ENCODE data around the gene TEX14.
A peak's percentile ranks its signal among the peaks of the same experiment; 100 is the strongest.

The TEX14 gene

GRCh38 chr17:58528443-58528842 lies 163.4 kb downstream of the TEX14 start:
- Histone ChIP-seq H3K27me3 (peaks cover 34 to 46% (median 39%) of the 10 kb centered on the region in 11 experiments), H3K27ac (no peak overlapping the region), H3K9ac (no peak overlapping the region), H4K20me1 (peaks cover 0 to 13% (median 0%) of the 10 kb centered on the region in 11 experiments; a peak in 3 of 22 replicates), H3K4me1 (peaks cover 11 to 52% (median 28%) of the 10 kb centered on the region in 10 experiments; a peak in 15 of 20 replicates), H3K4me3 (no peak overlapping the region), H3K36me3 (no peaks in the 10 kb centered on the region), H3K4me2 (no peak overlapping the region), H3K9me3 (replicated peaks in 1 of 11) (no peaks in the 10 kb centered on the region)
- TF ChIP-seq Cebpa-rat (IDR thresholded peaks at IDR 0.05): no peak

- Histone ChIP-seq H3K27ac (no peak overlapping the region), H3K4me2 (peak overlapping the region in 3 of 11 experiments; percentile 42 to 69 (median 58); a peak in 4 of 22 replicates)
These were observed 163.9 kb downstream of the TEX14 start for GRCh38 chr17:58527949-58528348.

GRCh38 chr17:58527306-58527705 lies 164.5 kb downstream of the TEX14 start:
- Histone ChIP-seq H3K27me3 (peaks cover 23 to 35% (median 28%) of the 10 kb centered on the region in 11 experiments), H4K20me1 (peaks cover 0 to 13% (median 0%) of the 10 kb centered on the region in 11 experiments; a peak in 2 of 22 replicates), H3K4me1 (peaks cover 8 to 41% (median 21%) of the 10 kb centered on the region in 10 experiments; a peak in 15 of 20 replicates), H3K36me3 (no peaks in the 10 kb centered on the region), H3K9me3 (replicated peaks in 1 of 11) (no peaks in the 10 kb centered on the region), H3K9ac (no peak overlapping the region), H3K4me3 (no peak overlapping the region), H3K4me2 (peak overlapping the region in 7 of 11 experiments; percentile 13 to 69 (median 47); a peak in 11 of 22 replicates), H3K27ac (peak overlapping the region in 1 of 11 experiments; percentile 28; a peak in 2 of 22 replicates)
- TF ChIP-seq Cebpa-rat (IDR thresholded peaks at IDR 0.05): no peak

More at GRCh38 chr17:58527949-58528348, 163.9 kb downstream of the TEX14 start:
- H4K20me1 ChIP-seq: peaks cover 0 to 13% (median 0%) of the 10 kb centered on the region in 11 experiments; a peak in 3 of 22 replicates
- H3K4me1 ChIP-seq: peaks cover 11 to 47% (median 27%) of the 10 kb centered on the region in 10 experiments; a peak in 15 of 20 replicates
- H3K9ac ChIP-seq: no peak overlapping the region
- no peak overlapping the region for H3K4me3 ChIP-seq
- no peaks in the 10 kb centered on the region for H3K36me3 ChIP-seq
- no peaks in the 10 kb centered on the region for H3K9me3 ChIP-seq (replicated peaks in 1 of 11)
- peaks cover 29 to 41% (median 35%) of the 10 kb centered on the region in 11 experiments for H3K27me3 ChIP-seq
- TF ChIP-seq Cebpa-rat (IDR thresholded peaks at IDR 0.05): no peak

- no peaks in the 10 kb centered on the region for H3K9me3 ChIP-seq (replicated peaks in 1 of 11)
- H3K36me3 ChIP-seq: no peaks in the 10 kb centered on the region
- no peak overlapping the region for H3K27ac ChIP-seq
- peaks cover 5 to 31% (median 24%) of the 10 kb centered on the region in 10 experiments for H3K4me1 ChIP-seq
- 0 out of 22 replicates have a peak overlapping the region, but pooled peaks of 1 of the 11 experiments have one; percentile 4 for H3K9ac ChIP-seq
- H3K27me3 ChIP-seq: peaks cover 2 to 14% (median 7%) of the 10 kb centered on the region in 11 experiments; a peak in 20 of 22 replicates
- peaks cover 0 to 1% (median 0%) of the 10 kb centered on the region in 11 experiments; a peak in 1 of 22 replicates for H4K20me1 ChIP-seq
- peak overlapping the region in 2 of 11 experiments; percentile 8 to 14; a peak in 1 of 22 replicates for H3K4me2 ChIP-seq
- no peak for TF ChIP-seq Cebpa-rat (IDR thresholded peaks at IDR 0.05)
- H3K4me3 ChIP-seq: no peak overlapping the region
These were observed 166.6 kb downstream of the TEX14 start for GRCh38 chr17:58525239-58525638.

GRCh38 chr17:58521680-58522079 lies 170.2 kb downstream of the TEX14 start:
- Histone ChIP-seq H3K4me3 (no peak overlapping the region), H3K4me2 (no peak overlapping the region), H3K4me1 (peaks cover 23 to 37% (median 28%) of the 10 kb centered on the region in 10 experiments), H3K27ac (no peak overlapping the region), H3K27me3 (no peaks in the 10 kb centered on the region), H3K9me3 (replicated peaks in 1 of 11) (no peaks in the 10 kb centered on the region), H3K9ac (no peak overlapping the region), H3K36me3 (no peaks in the 10 kb centered on the region), H4K20me1 (no peaks in the 10 kb centered on the region)
- TF ChIP-seq Cebpa-rat (IDR thresholded peaks at IDR 0.05): no peak

GRCh38 chr17:58520843-58521430 lies 170.9 kb downstream of the TEX14 start:
- Histone ChIP-seq H3K27me3 (no peaks in the 10 kb centered on the region), H3K27ac (peak overlapping the region in 1 of 11 experiments; percentile 94; a peak in 3 of 22 replicates), H3K4me2 (peak overlapping the region; percentile 83 to 99 (median 92); a peak in 16 of 22 replicates), H3K36me3 (no peaks in the 10 kb centered on the region), H4K20me1 (no peaks in the 10 kb centered on the region), H3K9ac (no peak overlapping the region), H3K9me3 (replicated peaks in 1 of 11) (no peaks in the 10 kb centered on the region), H3K4me3 (no peak overlapping the region), H3K4me1 (peaks cover 23 to 41% (median 35%) of the 10 kb centered on the region in 10 experiments)
- no peak for TF ChIP-seq Cebpa-rat (IDR thresholded peaks at IDR 0.05)

GRCh38 chr17:58517928-58518609 lies 173.8 kb downstream of the TEX14 start:
- Histone ChIP-seq H3K36me3 (no peaks in the 10 kb centered on the region), H3K4me2 (peak overlapping the region; percentile 83 to 99 (median 92)), H4K20me1 (peaks cover 0 to 10% (median 7%) of the 10 kb centered on the region in 11 experiments; a peak in 9 of 22 replicates), H3K4me3 (peak overlapping the region; percentile 67 to 80 (median 74)), H3K4me1 (peaks cover 46 to 59% (median 54%) of the 10 kb centered on the region in 10 experiments), H3K9me3 (replicated peaks in 1 of 11) (no peaks in the 10 kb centered on the region), H3K9ac (peak overlapping the region; percentile 85 to 95 (median 88)), H3K27ac (peak overlapping the region; percentile 79 to 97 (median 91); a peak in 21 of 22 replicates), H3K27me3 (no peaks in the 10 kb centered on the region)
- TF ChIP-seq Cebpa-rat (IDR thresholded peaks at IDR 0.05): peak in 3 of 11 experiments; percentile 12 to 76 (median 21); a peak in 2 of 22 replicates

GRCh38 chr17:58517378-58517927 lies 174.4 kb downstream of the TEX14 start:
- peaks cover 0 to 17% (median 12%) of the 10 kb centered on the region in 11 experiments; a peak in 12 of 22 replicates for H4K20me1 ChIP-seq
- H3K4me1 ChIP-seq: peaks cover 52 to 65% (median 60%) of the 10 kb centered on the region in 10 experiments
- H3K9ac ChIP-seq: peak overlapping the region; percentile 65 to 95 (median 85)
- no peak for TF ChIP-seq Cebpa-rat (IDR thresholded peaks at IDR 0.05)
- H3K27ac ChIP-seq: peak overlapping the region; percentile 73 to 97 (median 86)
- H3K9me3 ChIP-seq (replicated peaks in 1 of 11): no peaks in the 10 kb centered on the region
- peak overlapping the region; percentile 58 to 80 (median 70) for H3K4me3 ChIP-seq
- H3K4me2 ChIP-seq: peak overlapping the region; percentile 75 to 99 (median 96)
- peaks cover 2 to 5% (median 4%) of the 10 kb centered on the region in 11 experiments for H3K36me3 ChIP-seq
- H3K27me3 ChIP-seq: no peaks in the 10 kb centered on the region

All from BLaER1 treated with 17β-estradiol and CSF1 and Interleukin-3, amounts not matched to agents 10 nM and 100 nM (cell line).